ENCODE measurements around the gene DUSP21.

- TF ChIP-seq CTCF (IDR thresholded peaks at IDR 0.05) (no peak), EZH2 (IDR thresholded peaks at IDR 0.05) (no peak), EZH2phosphoT487 (IDR thresholded peaks at IDR 0.05) (no peak)
Observed at GRCh38 chrX:44871931-44872820, 28.4 kb downstream of the DUSP21 start.
